COLO668 (cell line): ENCODE results near the gene LRRC4.

Source experiments
- DNase-seq: peaks from one replicate; lab custom pipeline; 2025; ENCODE audit not compliant: unreplicated experiment; lab: John Stamatoyannopoulos, UW

Gene LRRC4

GRCh38 chr7:128059143-128059988 is 28.1 kb upstream of the LRRC4 start:
- no peak for DNase-seq

DNA sequence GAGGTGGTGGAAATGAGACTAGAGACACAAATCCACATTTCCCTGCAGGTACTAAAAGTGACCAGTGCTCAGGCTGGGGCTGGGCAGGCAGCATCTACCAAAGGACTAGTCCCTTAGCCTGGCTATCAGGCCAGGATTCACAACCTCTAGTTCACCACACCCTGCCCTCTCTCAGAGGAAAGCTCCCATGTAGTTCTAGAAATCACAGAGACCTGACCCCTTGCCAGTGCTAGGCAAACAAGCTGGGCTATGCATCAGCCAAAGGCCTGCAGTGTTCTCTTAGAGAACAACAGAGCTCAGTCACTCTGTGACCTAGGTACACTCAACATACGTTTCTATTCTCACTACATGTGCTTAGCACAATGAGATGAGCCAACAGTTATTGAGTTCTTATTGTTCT is 26.7 kb upstream of the LRRC4 start:
- no peak for DNase-seq

DNA sequence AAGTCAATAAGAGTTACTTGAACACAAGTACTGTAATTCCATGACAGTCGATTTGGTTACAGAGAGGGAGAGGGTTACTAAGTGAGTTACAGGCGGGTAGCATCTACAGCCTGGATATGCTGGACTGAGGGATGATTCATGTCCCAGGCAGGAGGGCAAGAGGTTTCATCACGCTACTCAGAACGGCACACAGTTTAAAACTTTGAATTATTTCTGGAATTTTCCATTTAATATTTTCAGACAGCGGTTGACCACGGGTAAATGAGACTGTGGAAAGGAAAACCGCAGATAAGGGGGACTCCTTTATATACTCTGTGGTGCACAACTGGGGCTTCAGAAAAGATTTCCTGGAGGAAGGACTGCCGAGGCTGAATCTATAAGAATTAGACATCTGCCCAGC is 25.7 kb upstream of the LRRC4 start:
- DNase-seq = no peak

DNA sequence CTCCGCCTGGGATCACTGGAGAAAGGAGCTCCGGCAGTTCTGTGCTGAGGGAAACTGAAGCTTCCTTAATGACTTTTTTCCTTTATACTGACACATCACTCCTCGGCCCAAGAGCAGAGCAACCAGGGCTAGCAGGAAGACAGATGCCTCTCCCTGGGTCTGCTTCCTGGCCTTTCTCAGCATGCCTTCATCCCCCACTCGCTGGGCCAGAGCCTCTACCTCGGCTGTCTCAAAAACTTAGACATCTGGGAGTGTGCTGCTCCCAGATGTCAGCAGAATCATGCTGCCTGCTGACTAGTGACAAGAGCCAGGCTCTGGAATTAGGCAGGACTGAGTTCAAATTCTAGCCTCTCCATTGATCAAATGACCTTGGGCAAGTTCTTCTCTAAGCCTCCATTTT is 24.4 kb upstream of the LRRC4 start:
- DNase-seq = no peak

DNA sequence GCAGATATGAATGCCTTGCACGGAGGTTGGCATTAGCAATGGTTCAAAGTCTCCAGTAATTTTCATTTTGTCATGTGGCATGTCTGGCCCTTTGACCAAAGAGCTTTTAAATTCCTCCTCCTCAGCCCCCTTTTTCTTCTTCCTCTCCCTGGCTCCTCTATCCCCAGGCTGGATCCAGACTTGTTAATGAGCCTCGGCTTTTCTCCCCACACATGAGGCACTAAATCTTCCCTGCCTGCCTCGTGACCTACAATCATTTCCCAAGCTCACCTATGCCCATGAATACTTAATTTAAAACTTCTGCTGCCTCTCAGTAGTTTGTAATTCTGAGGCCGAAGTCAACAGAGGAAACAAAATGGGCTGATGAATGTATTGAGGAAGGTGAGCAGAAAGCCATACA is 23.3 kb upstream of the LRRC4 start:
- no peak for DNase-seq

DNA sequence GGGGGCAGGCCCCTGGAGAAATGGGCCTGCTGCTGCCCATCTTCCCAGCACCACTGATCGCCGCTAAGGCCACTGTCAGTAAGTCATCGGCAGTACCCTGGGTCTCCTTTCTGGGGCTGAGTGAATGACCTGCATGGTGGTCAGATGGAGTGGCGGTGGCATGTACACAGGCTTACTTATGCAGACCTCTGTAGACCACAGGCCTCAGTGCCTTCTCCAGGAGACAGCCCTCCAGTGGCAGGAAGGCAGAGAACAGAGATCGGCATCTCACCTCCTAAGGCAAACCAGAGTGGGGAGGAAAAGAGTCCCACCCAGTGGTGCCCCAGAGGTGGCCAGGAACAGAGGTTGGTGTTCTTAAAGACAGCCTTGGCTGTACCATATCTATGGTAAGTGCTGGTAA is 22.8 kb upstream of the LRRC4 start:
- DNase-seq = no peak

- peak; percentile 32 for DNase-seq
These were observed 21.8 kb upstream of the LRRC4 start for GRCh38 chr7:128053023-128053422.

DNA sequence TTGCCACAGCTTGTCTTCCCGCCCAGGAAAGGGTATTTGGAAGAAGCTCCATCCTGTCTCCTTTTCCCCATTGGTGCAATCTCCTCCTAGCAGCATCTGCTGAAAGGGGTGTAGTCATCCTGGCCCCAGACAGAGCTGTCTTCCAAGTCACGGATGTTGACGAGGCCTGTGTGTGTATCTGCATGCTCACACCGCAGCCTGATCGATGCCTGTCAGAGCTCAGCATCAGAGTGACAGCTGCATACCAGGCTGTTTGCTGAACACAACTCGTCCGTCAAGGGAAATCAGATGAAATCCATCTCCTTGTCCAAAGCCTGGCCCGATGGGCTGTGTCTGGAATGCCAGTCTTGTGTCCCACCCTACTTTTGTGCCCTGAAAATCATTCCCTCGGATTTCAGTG is 21.2 kb upstream of the LRRC4 start:
- no peak for DNase-seq

- DNase-seq = no peak
These were observed 14.5 kb upstream of the LRRC4 start for GRCh38 chr7:128045766-128046165.

DNA sequence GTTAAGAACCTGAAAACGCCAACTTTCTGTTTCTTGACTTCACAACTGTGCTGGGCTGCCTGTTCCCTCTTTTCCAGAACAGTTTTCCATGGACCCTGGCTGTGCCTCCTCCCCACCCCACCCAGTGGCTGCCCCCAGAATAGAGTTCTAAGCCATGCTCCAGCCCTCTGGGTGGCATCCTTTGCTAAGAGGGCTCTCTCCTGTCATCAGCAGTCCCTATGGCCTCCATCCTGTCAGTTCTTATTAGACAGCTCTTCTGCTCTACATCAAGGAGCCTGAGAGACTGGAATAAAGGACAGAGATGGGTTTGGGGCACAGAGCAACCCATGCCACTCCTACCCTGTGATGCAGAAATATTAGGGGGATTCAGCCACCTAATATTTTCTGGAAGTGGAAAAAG is 13.9 kb upstream of the LRRC4 start:
- DNase-seq = no peak

DNA sequence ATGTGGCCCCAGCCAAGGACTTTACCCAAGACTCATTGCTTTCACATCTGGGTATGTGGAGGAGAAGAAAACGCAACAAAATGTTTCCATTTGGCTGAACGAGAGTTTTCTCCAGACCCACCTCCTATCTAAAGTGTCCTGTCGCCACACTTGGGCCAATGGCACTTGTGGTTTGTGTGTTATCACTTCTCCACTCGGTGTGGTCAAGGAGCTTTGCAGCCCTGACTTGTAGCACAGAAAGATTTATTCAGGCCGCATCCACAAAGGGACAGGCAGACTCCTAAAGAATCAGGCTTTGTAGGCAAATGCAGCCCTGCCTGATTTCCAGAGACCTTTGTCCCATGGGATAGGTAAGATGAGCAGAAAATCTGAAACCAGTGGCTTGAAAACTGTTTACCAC is 12.8 kb upstream of the LRRC4 start:
- DNase-seq = no peak

- no peak for DNase-seq
These were observed 10.8 kb upstream of the LRRC4 start for GRCh38 chr7:128042012-128042411.

DNA sequence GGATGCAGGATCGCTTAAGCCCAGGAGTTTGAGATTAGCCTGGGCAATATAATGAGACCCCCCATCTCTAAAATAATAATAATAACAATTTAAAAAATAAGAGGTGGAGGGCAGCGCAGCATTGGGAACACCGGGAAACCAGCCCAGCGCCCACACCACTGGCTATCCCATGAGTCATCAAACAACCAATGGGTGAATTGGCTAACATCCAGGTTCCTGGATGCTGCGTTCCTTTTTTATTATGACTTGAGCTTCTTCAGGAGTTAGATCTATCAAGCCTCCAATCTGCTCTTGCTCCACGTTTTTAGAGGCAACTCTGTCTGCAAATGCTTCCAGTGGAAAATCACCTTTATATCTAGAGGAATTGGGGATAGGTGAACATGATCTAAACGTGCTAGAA is 10.0 kb upstream of the LRRC4 start:
- DNase-seq = no peak

DNA sequence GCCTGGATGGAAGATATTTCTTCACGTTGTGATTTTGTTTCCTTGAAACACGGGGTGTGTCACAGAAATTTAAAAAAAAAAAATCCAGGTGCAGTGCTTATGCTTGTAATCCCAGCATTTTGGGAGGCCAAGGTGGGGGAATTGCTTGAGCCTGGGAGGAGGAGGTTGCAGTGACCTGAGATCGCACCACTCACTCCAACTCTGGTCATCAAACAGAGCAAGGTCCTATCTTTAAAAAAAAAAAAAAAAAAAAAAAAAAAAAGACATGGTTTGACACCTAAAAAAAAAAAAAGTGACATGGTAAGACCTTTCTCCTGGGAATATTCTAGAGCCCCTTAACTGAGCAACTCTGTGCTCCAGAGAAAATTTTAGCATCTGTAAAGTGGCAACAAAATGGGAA is 9.0 kb upstream of the LRRC4 start:
- no peak for DNase-seq

DNA sequence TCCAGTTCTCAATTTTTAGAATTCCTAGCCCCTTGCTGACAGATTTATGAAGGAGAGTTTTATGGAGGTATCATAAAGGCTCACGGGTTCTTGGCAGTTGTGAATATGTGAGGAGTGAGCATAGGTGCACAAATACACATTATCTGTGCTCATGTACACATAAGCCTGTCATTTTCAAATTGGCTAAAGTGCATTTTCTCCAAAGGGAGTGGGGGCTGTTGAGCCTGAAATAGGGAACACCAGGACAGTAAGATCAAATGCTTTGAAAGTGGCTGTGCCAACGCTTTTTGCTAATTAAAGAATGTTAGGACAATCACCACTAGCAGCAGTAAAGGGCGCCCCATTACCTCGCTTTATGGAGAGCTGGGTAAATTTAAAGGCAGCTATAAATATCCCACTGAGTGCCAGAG is 8.3 kb upstream of the LRRC4 start:
- DNase-seq = no peak

DNA sequence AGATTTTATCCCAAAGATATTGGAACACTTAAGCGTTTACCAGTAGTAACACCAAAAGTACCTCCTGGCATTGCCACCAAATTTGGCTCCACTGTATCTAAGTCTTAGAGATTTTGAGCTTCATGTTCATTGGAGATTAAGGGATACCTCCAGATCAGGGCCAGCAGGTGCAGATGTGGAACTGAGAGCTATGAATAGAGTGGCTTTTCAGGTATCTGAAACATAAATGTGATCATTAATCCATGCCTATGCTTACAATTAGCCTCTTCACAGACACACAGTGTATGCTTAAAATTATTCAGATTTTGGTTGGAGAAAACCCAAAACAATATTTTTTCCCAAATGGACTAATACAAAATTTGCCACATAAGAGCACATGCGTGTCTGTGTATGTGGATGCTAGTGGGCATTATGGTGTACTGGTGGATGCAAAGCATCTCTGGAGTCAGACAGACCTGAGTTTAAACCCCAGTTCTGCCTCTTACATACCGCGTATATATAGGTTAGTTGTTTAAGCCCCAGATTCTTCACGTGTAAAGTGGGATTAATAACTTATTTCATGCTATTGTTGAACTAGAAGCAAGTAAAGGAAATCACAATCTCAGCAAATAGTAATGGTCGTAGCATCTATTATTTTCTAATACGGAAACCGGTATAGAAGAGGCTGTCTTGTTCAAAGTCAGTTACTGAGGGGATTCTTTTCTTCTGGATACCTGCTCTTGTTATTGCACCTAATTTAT is 6.8 kb upstream of the LRRC4 start:
- DNase-seq = no peak

GRCh38 chr7:128037081-128037480 is 5.8 kb upstream of the LRRC4 start:
- no peak for DNase-seq

DNA sequence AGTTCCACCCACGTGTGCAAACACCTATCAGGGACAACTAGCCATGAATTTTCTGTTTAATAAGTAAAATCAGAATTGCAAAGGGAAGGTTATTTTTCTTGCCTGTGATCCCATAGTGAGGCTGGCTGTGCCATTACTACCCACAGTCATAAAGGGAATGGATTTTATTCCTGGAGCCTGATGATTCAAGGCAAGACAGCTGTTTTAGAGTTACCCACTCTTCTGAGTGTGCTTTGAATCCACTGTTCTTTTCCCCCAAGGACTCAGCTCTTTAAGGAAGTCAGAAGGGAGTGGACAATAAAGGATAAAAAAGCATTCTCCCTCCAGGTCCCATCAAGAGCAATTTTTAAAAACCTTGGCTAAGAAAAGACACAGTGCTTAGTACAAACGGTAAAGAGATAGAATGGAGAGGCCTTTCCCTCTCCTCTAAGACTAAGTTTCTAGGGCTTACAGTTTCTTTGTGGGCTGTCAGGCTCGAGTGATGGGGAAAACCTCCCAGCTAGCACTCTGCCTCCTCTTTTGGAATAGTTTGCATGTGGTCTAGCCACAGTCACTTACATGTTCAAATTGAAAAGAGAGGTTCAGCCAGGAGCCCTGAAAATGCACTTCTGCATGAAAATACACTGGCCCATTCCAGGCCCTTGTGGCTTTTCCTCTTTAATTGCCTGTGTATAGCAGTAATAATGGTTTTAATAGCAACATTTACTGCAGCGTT is 5.1 kb upstream of the LRRC4 start:
- DNase-seq = no peak

DNA sequence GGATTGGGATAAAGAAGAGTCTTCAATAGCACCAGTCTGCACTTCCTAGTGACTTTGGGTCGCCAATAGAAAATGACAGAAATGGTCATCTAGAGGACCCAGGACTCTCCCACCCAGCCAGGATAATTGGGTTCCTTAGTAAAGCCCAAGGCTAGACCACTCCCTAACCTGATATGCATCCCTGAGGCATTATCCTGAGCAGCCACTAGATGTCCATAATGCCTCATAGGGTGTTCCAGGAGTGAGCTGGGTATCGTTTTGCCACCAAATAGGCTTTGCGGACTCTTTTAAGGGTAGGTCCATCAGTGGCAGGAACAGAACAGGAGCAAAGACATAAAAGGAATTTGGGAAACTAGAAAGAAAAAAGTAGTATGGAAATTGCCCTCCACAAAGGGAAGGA is 4.5 kb upstream of the LRRC4 start:
- no peak for DNase-seq

DNA sequence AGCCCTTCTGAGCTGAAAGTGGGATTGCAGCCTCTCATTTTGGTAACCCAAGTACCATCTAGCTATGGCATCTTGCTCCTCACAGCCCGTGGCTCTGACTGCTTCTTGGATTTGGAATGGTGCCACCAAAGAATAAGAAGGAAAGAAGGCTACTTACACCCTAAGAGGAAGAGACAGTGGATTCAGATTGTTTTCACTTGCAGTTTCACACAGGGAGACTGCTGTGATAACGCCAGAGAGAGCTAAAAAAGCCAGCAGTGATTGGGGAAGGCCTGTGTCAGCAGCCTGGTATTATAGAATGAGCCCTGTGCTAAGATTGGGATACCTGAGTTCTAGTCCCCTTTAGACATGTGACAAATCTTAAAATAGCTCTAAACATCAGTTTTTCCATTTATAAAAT is 3.6 kb upstream of the LRRC4 start:
- no peak for DNase-seq

DNA sequence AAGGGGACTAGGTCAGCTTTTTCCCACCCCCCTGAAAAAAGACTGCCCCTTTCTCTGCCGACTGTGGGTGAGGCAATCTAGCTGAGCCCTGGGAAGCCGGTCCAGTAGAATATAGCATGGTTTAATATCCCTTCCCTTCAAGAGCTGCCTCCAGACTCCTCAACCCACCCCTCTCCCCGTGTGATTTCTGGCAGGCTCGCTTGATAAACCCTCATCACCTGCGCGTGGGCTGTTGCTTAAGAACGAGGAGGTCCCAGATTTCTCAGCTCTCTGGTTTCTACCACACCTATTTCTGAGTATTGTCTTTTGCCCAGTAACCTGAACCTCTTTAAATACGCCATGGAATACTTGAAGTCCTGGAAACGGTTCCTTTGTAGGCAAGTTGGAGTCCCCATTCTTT is 2.0 kb upstream of the LRRC4 start:
- DNase-seq = no peak
